RWPE2 (cell line): ENCODE results near the gene ZNF385C.

Experiments used
- ATAC-seq: fragments of 200-7000 bp; cut with Tn5 transposase; 3 replicates; pipeline ENCODE4 v1.9.1; 2021; ENCODE audit warnings: low read depth
- DNase-seq: peaks from one replicate; pipeline ENCODE4 v3.0.0-alpha.2; 2020; ENCODE audit warnings: low spot score
- H3K27ac ChIP-seq: fragments of 450-650 bp; 2 replicates; pipeline ENCODE4 v1.5.1; 2017; ENCODE audit warnings: mild to moderate bottlenecking; ENCODE audit not compliant: poor library complexity, severe bottlenecking
- H3K27me3 ChIP-seq: fragments of 250-450 bp; sonication (Bioruptor Pico); 2 replicates; pipeline ENCODE4 v1.5.1; 2021; ENCODE audit warnings: mild to moderate bottlenecking, moderate library complexity; ENCODE audit not compliant: insufficient read depth, poor library complexity, severe bottlenecking
- H3K36me3 ChIP-seq: fragments of 250-450 bp; sonication (Bioruptor Pico); 2 replicates; pipeline ENCODE4 v1.5.1; 2020; ENCODE audit warnings: low read depth, mild to moderate bottlenecking, moderate library complexity
- H3K4me1 ChIP-seq: fragments of 250-450 bp; sonication (Bioruptor Pico); 2 replicates; pipeline ENCODE4 v1.5.1; 2021; ENCODE audit warnings: mild to moderate bottlenecking, moderate library complexity; ENCODE audit not compliant: insufficient read depth, poor library complexity, severe bottlenecking
- H3K4me3 ChIP-seq: fragments of 250-450 bp; sonication (Bioruptor Pico); 2 replicates; pipeline ENCODE4 v1.5.1; 2021; ENCODE audit warnings: mild to moderate bottlenecking, moderate library complexity; ENCODE audit not compliant: severe bottlenecking
- H3K9me3 ChIP-seq: fragments of 250-450 bp; sonication (Bioruptor Pico); 2 replicates; pipeline ENCODE4 v1.5.1; 2021; ENCODE audit warnings: mild to moderate bottlenecking, moderate library complexity; ENCODE audit not compliant: severe bottlenecking
- CTCF ChIP-seq: fragments of 450-650 bp; IDR thresholded peaks from one replicate; pipeline ENCODE4 v1.5.1; 2017; ENCODE audit warnings: mild to moderate bottlenecking, moderate library complexity; ENCODE audit not compliant: poor library complexity, severe bottlenecking

ZNF385C gene

DNA sequence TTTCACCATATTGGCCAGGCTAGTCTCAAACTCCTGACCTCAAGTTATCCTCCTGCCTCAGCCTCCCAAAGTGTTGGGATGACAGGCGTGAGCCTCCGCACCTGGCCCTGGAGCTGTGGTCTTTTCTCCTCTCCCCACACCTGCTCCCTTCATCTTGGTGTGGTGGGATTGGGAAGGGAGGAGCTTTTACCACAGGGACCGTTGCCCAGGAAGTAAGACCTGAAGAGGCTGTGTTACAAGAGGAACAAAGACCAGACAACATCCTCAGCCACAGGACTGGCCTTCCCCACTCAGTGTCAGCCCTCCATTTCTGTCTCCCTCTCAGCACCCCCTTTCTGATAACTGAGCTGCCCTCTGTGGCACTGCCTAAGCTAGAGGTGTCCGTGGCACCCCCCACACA is 38.5 kb downstream of the ZNF385C start:
- Histone ChIP-seq H3K4me3 (no peak overlapping the region), H3K27me3 (no peaks in the 10 kb centered on the region), H3K9me3 (no peaks in the 10 kb centered on the region), H3K27ac (no peak overlapping the region), H3K36me3 (no peaks in the 10 kb centered on the region), H3K4me1 (no peaks in the 10 kb centered on the region)
- no peak for ATAC-seq
- no peak for TF ChIP-seq CTCF
- no peak for DNase-seq

DNA sequence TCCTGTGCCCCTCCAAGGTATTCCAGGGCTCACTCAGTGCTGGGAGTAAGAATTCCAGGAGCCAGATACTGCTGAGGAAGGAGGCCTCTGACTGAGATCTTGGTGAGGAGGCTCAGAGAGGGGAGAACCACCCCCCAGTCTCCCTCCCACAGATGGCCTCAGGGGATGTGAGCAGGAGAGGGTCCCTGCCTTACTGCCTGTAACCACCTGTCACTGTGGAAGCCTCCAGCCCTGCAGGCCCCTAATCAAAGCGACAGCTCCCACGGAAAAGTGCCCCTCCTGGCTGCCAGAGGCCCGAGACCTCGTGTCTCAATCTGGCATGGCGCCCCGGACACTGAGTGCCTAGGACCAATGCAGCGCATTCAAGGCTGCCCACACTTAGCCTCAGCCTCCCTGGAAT is 40.2 kb downstream of the ZNF385C start:
- Histone ChIP-seq H3K27me3 (no peaks in the 10 kb centered on the region), H3K9me3 (no peaks in the 10 kb centered on the region), H3K36me3 (no peaks in the 10 kb centered on the region), H3K4me3 (no peak overlapping the region), H3K4me1 (no peaks in the 10 kb centered on the region), H3K27ac (no peak overlapping the region)
- DNase-seq (no peak), ATAC-seq (no peak)
- no peak for TF ChIP-seq CTCF

DNA sequence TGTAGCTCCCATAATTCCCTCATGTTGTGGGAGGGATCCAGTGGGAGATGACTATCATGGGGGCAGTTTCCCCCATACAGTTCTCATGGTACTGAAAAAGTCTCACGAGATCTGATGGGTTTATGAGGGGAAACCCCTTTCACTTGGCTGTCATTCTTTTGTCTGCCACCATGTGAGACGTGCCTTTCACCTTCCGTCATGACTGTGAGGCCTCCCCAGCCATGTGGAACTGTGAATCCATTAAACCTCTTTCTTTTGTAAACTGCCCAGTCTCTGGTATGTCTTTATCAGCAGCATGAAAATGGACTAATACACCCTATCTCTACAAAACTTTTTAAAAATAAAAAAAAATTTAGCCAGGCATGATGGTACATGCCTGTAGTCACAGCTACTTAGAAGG is 41.6 kb downstream of the ZNF385C start:
- H3K27me3 ChIP-seq, result no peaks in the 10 kb centered on the region
- ATAC-seq, result no peak
- no peaks in the 10 kb centered on the region for H3K36me3 ChIP-seq
- H3K9me3 ChIP-seq, result no peaks in the 10 kb centered on the region
- no peak for DNase-seq
- H3K4me1 ChIP-seq, result no peaks in the 10 kb centered on the region
- TF ChIP-seq CTCF, result no peak
- H3K4me3 ChIP-seq, result no peak overlapping the region
- H3K27ac ChIP-seq, result no peak overlapping the region

GRCh38 chr17:42055496-42055895 is 42.8 kb downstream of the ZNF385C start:
- Histone ChIP-seq H3K4me3 (no peak overlapping the region), H3K27me3 (no peaks in the 10 kb centered on the region), H3K27ac (no peak overlapping the region), H3K9me3 (no peaks in the 10 kb centered on the region), H3K36me3 (no peaks in the 10 kb centered on the region), H3K4me1 (no peaks in the 10 kb centered on the region)
- ATAC-seq (no peak), DNase-seq (no peak)
- TF ChIP-seq CTCF, result no peak

- no peak for ATAC-seq
- H3K27me3 ChIP-seq, result no peaks in the 10 kb centered on the region
- H3K36me3 ChIP-seq, result no peaks in the 10 kb centered on the region
- TF ChIP-seq CTCF, result no peak
- H3K9me3 ChIP-seq, result no peaks in the 10 kb centered on the region
- no peak overlapping the region for H3K4me3 ChIP-seq
- no peak overlapping the region for H3K27ac ChIP-seq
- no peaks in the 10 kb centered on the region for H3K4me1 ChIP-seq
- DNase-seq, result no peak
Observed at GRCh38 chr17:42055027-42055426, 43.2 kb downstream of the ZNF385C start.
